ENCODE measurements around the gene PDE8B.
"Not testable (repeated sequence)": the region's sequence is repeated elsewhere in the genome, so short reads cannot be mapped to it uniquely, and the experiment has no call there.

Gene PDE8B

DNA sequence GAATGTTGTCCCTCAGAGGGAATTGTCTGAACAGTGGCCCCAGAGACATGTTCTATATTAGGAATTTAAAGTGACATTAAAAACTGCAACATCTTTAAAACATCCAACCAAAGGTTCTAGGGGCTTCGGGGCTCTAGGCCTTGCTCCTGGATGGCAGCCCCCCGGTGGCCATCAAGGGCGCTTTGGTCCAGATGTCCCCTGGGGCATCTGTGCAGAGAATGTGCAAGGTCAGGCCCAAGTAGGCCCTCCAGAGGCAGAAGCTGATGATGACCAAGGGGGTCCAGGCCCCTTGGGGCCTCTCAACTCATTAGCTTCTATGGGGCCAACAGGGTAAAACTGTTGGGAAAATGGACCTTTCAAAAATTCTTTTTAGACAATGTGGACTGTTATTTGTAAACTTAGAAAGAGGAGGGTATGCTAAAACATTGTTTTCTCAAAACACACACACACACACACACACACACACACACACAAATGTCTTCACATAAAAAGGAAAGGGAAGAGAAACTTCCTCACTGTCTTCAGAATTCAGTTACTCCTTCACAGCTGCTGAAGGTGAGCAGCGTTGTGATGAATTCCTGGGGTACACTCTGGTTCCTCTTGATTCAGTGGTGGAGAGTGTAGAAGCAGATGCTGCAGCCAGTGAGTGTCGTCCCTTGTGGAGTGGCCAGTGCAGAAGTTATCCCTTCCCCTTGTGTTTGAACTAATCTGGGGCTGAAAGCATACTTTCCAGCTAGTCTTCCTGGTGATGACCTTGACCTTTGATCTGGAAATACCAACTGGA, 156.4 kb downstream of the PDE8B start:
- no peak for DNase-seq (ENCODE audit: low read depth)

DNA sequence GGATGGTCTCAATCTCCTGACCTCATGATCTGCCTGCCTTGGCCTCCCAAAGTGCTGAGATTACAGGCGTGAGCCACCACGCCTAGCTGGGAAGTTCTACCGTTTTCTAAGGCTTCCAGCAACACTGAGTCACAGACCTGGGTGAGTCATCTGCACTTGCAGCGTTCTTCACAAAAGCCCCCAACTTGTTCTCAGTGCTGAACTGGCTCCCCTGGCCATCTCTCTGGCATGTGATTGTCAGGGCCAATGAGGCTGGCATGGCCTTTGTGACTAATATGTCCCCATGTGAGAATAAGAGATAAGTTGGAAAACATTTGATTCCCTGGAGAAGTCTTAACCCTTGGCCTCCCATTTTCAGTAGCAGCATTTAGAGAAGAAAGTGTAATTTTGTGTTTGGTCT, 157.3 kb downstream of the PDE8B start:
- no peak for DNase-seq (ENCODE audit: low read depth)

DNA sequence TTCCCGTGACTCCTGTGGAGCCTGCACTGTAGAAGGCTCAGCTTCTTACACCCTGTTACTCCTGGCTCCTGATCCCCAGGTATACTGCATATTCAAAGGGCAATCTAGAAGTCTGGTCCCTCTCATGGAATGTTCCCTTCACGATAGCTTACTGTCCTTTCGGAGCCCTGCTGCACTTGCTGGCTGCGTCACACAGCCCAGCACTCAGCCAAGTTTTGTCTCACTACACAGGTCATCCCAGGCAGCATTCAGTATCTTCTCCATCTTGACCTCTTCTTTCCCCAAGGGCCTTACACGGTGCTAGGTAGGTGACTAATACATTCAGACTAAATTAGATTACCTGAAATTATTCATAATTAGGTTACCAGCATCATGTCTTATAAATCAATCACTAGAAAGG, 157.9 kb downstream of the PDE8B start:
- no peak for DNase-seq (ENCODE audit: low read depth)

DNA sequence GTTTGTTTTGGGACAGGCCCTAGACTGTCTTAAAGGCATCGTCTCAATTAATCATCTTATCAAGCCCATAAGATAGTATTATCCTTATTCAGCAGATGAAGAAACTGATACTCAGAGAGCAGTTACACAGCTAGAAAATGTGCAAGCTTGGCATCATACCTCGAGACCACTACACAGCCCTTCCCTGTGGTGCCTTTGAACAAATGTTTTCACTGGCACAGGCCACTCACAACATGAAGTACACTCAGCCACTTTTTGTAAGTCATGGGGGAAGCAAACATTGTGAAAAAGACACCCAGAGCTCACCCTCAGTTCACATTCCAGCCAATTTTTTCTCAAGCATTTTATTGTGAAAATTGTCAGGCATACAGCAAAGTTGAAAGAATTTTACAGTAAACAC, 159.1 kb downstream of the PDE8B start:
- DNase-seq (ENCODE audit: low read depth): no peak

DNA sequence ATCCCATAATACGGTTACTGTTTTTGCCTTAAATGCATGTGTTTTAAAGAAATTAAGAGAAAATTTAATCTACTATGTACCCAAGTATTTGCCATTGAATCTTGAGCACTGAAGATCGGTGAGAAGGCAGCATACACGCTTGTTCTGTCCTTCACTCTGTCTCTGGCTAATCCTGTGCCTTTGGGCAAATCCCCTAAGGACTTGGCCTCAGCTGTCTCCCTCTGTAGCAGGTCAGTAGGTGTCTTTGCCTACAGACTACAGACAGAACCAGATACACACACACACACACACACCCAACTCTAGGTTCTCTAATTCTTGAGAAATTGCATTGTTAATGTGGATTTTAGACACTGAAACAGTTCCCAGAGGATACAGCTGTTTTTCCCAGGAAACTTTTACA, 164.2 kb downstream of the PDE8B start:
- no peak for DNase-seq (ENCODE audit: low read depth)

DNA sequence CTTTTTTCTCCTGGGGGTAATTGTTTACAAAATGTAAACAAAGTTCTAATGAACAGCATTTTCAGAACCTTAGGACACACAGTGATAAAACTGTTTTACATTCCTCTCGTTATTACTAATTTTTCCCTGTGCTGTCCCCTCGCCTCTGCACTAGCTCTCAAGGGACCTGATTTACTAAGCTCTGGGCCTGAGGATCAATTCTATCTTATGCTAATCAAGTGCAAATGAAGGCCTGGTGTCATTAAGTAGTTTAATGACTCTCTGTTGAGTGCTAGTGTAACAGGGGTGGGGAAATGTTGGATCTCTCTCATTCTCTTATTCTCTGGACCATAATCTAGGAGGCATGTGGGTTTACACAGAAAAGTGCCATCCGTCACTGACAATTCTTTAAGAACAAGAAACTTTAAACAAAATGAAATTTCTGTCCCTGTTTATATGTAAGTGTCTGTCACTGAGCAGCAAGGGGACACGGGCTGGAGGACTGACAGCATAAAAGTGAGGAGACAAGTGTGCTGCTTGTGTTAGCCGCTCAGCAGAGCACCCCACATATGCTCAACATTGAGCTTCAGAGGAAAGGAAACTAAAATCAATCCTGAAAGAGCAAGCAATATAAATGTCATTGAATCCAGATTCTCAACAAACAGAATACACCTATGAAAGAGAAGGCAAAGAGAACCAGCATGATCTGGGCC, 166.3 kb downstream of the PDE8B start:
- DNase-seq (ENCODE audit: low read depth): no peak

DNA sequence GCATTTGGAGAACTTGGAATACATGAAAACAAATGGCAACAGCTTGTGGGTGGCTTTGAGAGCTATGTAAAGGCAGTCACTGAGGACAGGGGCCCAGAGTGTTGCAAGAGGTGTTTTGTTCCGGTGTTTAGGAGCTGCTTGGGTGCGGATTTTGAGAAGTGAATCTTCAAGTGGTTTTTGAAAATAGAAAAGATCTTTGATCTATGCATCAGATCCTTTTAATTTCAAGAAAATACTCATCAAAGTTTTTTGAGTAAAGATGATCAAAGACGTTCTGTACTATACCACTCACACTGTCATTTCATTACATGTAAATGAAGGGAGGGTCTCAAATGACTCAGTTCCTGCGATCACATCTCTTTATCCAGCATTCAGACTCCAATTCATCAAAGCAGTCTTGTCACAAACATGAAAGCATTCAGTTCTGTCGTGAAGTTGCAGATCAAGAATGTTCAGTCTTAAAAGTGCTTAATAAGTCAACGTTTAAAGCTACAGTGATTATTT, 169.1 kb downstream of the PDE8B start:
- DNase-seq (ENCODE audit: low read depth): no peak

DNA sequence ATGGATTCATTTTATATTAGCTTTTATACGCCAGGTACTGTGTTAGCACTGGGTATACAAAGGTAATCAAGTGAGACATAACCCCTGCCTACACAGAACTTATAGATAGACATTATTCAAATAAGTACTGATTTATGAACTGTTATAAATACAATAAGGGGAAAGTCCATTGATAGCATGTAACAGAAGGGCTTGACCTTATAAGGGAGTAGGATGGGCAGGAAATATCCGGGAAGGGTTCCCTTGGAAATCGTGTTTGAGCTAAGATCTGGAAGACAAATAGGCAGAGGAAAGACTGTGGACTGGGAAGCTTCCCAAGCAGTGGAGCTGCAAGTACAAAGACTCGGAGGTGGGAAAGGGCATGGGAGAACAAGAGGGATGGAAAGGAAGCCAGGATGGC, 170.2 kb downstream of the PDE8B start:
- no peak for DNase-seq (ENCODE audit: low read depth)

DNA sequence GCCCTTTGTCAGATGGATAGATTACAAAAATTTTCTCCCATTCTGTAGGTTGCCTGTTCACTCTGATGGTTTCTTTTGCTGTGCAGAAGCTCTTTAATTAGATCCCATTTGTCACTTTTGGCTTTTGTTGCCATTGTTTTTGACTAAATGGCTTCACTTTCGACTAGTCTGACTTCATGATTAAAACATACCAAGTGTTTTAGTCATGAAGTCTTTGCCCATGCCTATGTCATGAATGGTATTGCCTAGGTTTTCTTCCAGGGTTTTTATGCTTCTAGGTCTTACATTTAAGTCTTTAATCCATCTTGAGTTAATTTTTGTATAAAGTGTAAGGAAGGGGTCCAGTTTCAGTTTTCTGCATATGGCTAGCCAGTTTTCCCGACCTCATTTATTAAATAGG, 172.9 kb downstream of the PDE8B start:
- DNase-seq (ENCODE audit: low read depth): not testable (repeated sequence)

DNA sequence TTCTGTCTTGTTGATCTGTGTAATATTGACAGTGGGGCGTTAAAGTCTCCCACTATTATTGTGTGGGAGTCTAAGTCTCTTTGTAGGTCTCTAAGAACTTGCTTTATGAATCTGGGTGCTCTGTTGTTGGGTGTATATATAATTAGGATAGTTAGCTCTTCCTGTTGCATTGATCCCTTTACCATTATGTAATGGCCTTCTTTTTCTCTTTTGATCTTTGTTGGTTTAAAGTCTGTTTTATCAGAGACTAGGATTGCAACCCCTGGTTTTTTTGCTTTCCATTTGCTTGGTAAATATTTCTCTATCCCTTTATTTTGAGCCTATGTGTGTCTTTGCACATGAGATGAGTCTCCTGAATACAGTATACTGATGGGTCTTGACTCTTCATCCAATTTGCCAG, 175.9 kb downstream of the PDE8B start:
- not testable (repeated sequence) for DNase-seq (ENCODE audit: low read depth)

DNA sequence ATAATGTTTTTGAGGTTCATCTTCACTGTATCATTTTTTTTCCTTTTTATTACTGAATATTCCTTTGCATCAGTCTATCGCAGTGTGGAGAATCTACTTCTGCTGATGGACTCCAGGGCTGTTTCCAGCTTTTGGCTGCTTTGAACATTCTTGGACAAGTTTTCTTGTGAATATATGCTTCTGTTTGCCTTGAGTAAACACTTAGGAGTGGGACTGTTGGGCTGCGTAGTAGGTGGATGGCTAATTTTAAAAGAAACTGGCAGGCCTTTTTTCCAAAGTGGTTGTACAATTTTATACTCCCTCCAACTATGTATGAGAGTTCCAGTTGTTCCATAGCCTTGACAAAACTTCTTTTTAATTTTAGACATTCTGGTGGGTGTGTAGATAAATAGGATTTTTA, 179.3 kb downstream of the PDE8B start:
- no peak for DNase-seq (ENCODE audit: low read depth)

DNA sequence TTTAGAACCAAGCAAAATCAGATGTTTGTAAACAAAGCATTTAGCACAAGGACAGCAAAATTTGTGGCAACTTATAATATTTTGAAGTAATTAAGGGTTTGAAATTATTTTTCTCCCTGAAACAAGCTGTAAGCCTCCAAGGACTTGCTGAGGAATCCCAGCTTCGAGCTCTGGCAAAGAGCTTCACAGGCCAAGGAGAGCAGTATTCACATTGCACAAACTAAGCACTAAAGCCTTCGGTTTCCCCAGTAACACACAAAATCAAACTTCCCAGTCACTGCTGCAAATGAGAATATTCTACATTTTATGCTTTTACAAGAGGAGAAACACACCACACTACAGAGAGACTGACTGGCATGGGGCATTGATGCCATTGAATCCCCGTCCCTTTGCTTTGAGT, 179.7 kb downstream of the PDE8B start:
- peak; percentile 44 for DNase-seq (ENCODE audit: low read depth)

DNA sequence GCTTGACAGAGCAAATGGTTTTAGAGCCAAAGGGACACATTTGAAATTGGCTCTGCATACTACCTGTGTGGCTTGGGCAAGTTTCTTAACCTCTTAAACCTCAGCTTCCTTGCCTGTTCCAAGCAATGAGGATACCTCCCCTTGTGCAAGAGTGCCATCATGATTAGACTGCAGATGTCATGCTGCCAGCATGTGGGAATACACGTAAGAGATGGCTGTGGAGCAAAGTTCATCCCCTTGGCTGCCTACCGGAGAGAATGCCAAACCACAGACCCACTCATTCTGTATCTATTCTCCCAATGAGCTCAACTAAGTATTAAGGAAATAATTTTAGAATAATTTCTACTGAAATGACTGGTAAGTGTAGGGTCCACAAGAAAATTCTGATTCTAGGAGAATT, 180.3 kb downstream of the PDE8B start:
- peak; percentile 94 for DNase-seq (ENCODE audit: low read depth)

DNA sequence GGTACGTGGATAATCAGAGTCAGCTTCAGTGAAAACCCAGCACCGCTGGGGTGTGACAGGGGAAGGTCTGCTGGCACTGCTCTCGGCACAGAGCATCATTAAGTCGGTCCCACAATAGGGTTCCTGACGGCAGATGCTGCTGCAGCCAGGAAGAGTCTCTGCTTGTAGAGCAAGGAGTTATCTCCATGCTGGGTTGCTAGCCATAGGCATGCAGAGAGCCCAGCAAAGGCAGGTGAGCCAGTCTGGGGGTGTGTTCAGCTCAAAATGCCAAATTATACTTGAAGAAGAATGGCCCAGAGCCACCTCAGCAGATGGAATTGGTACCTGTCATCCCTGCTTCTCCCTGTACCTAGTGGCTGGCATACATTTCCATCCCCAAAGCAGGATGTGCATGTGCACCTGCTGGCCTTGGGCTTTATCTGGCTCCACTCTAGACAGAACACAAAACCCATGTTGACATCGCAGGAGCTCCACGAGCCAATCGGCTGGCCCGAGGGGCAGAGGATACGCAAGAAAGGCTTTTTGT, 180.8 kb downstream of the PDE8B start:
- no peak for DNase-seq (ENCODE audit: low read depth)

DNA sequence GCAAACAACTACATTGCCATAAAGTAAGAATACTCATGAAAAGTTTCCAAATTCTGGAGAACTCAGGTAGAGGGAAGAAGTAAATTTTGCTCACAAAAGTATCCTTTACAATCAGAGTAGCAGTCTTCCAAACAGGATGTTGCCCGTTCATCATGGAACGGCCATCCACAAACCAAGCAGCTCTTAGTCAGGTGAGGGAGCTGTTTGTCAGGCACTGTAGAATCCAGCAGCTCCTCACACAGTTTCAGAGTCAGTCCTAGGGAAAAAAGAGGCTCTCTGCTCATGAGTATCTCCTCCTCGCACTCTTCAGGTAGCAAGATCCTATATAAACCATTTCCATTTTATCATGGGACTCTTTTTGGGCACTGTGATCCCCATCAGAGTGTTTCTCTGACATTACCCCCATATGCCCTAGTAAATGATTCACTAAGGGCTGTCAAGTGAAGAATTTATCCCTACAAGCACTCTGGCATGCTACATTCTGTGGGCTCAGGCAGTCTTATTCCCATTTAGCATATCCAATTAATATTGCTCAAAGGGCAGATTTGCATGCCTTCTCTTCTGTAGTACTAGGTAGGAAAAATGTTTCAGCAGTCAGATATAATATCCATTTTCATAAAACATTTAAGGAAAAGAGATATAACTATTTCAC, 183.7 kb downstream of the PDE8B start:
- DNase-seq (ENCODE audit: low read depth): no peak

DNA sequence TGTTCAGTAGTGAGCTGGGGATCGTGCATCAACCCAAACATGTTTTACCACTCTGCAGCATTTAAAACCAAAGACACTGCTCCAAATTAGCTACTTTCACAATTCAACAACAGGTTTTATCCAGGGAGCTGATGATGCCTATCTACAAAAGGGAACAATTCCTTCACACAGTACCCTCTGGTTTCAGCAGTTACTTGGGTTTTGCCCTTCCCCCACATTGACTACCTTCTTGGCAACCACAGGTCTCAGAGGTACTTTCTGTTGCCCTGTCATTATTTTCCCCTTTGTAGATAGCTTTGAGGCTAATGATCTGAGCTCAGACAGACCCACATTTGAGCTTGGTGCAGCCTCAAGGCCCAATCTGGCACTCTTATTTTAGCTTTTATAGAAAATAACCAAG, 185.5 kb downstream of the PDE8B start:
- no peak for DNase-seq (ENCODE audit: low read depth)

DNA sequence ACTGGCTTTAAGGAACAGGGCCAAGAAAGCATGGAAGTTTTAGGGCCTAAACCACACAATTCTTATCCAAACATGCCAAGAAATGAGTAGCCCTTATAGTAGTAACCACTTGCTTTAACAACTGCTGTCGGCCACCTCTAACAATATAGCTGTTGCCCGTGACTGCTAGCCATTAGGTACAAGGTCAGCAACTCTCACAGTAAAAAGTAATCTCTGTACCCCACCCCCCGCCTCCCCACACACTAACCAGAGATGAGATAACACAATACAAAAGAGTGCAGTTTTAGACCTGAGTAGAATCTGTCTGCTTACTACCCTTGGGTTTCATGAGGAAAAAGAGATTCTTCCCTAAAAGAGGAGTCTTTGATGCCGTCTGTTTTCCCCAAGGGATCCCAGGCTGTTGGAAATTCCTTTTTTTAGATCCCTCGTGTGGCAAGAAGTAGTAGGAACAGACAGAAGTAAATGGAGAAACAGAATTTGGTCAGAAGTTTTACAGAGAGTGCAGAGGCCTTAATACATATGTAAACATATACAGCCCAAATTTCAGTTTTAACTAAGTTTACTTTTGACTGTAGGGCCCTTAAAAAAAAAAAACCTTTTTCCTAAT, 187.3 kb downstream of the PDE8B start:
- no peak for DNase-seq (ENCODE audit: low read depth)

DNA sequence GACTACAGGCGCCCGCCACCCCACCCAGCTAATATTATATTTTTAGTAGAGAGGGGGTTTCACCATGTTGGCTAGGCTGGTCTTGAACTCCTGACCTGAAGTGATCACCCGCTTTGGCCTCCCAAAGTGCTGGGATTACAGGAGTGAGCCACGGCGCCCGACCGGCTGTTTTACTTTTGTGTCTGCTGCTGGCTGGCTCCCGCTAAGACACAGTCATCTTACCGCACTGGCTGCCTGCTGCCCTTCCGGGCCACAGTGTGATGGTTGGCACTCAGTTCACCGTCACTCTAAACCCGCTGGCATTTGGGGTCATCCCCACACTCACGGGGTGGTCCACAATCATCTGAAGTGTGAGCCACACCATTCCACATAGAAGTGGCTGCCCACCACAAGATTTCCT, 188.0 kb downstream of the PDE8B start:
- no peak for DNase-seq (ENCODE audit: low read depth)

DNA sequence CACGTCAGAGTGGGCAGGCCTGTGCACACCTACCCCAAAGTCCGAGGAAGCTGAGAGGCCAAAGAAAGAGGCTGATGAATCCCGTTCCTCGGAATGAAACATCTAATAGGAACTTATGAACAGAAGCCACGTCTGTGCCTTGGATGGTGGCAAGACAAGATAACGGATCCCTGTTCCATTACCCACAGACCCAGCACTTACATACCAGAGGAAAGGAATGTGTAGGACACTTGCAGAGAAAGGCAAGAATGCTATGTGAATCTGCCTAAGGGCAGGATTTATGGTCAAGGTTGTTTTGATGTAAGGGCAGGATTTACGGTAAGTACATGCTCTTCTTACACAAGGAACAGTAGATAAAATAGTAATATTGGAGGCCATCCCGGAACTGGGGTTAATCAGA, 188.4 kb downstream of the PDE8B start:
- DNase-seq (ENCODE audit: low read depth): no peak

DNA sequence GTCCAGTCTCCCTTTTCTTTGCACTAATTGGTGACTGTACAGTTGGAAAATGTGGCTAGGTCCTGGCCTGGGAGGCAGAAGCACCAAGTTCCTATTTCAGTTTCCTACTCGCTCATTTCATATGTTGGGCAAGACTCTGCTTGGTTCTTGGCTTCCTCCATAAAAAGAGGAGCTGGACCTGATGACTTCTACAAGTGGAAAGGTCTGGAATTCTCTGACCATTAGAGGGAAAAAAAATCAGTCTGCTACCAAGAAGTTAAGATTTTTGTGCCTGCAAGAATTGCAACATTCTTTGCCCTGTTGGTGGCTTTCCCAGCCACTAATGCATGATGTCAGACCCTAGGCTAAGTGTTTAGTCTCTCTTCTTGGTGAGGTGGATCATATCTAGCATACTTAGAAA, 190.2 kb downstream of the PDE8B start:
- peak; percentile 83 for DNase-seq (ENCODE audit: low read depth)

DNA sequence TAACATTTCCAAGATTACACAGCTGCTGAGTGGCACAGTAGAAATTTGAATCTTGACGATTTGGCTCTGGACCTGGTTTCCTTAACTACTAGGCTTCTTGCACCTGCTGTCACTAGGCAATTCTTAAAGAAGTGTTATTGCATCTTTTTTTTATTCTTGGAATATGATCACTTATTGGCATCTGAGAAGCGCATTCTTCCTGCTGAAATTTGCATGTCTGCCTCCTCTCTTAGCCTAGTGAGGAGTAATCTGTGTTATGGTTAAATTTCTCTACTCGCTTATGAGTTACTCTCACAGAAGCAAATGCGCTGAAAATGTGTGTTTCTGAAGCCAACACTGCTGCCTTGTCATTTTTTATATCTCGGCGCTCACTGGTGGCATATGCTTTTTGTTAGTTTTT, 192.3 kb downstream of the PDE8B start:
- no peak for DNase-seq (ENCODE audit: low read depth)

DNA sequence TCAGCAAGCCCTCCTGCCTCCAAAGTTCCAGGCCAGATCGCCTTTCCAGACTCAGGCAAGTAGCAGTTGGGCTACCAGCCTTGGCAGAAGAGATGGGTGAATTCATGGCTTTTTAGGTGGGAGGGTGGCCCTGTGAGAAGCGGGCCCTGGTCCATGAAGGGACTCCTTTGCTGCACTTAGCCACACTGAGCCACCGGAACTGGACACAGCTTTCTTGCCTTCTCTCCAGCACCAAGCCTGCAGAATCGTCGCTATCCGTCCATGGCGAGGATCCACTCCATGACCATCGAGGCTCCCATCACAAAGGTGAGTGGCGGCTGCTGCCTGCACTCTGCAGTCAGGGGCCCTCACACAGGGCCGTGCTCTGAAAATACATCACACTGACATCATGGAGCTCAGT, 196.7 kb downstream of the PDE8B start:
- DNase-seq (ENCODE audit: low read depth): no peak
